LoVo (cell line): ENCODE results near the gene PTPN14.

ENCODE experiments used
- DNase-seq: peaks from one replicate; pipeline ENCODE4 v3.0.0-alpha.2; 2016; ENCODE audit warnings: low spot score

PTPN14 gene

DNA sequence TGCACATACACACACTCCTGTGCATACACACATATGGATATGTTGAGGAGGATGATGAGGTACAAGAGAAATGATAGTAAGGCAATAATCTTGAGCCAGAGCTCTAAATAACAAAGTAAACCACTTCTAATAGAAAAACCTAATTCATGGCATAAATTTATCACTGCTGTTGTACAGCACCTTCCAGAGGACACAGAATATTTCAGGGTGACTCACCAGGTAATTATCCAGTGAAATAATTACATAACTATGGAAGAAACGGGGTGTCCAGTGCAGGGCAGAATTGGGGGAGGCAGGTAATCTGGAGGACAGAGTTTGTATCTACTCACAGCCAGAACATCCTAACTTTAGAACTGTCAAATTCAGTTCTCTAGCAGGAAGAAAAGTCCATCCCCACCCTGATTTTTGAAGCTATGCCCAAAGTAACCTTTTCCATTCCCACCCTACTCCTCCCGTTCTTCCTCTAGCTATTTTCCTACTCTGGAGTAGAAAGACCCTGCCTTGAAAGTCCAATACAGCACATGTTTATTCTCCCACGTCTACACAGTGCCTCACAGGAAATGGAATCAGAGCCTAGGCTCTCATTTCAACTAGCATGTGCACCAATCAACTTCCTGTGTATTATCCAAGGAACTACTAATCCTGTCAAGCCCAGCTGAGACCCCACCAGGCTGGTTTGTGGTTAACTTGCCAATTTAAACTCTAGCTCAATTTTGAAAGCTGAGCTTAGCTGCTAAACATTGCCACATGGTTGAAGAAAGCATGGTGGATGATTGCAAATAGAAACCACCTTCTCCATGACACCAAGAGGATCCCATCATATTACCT lies 96.6 kb downstream of the PTPN14 start:
- no peak for DNase-seq

- DNase-seq: no peak
Measured at GRCh38 chr1:214453109-214453722, 98.2 kb downstream of the PTPN14 start.

DNA sequence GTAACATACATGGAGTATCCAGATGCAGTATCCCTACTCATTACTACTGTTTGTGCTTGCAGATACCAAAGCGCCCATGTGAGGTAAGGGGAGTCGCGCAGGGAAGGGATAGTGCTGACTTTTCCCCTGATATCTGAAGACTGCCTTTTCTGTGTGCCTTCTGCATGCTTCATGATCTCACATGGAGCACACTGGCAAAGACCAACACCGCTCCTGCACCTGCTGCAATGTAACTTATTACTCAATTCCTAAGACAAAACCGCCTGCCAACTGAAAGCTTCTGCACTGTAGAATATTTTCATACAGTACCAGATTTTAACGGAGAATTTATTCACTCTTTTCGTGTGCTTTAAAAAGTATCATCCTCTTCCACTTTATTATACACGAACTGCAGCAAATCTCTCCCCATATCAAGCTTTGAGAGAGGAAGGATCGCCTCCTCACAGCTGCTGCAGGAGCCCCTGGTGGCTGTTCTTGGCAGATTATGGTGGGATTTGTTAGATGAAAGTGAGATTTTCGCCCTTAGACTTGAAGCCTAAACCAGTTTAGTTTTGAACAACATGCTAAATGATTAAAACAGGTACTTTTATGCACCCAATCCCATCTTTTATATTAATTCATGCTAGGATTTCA lies 99.1 kb downstream of the PTPN14 start:
- DNase-seq: no peak

DNA sequence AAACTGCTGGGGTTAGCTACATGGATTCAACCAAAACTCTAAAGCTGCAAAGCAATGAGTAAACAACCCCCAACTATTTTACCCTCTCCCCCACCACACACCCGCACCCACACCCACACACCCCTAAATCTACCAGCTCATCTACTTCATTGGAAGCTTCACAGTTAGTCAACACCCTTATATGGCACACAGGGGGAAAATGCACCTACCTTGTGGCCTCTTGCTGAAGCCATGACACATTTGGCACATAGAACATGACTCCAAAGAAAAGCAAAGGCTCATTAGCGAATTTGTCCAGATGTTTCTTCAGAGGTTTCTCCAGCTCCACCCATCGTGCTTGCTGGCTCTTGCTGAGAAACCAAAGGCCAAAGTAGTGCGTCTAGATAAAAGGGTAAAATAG lies 99.8 kb downstream of the PTPN14 start:
- no peak for DNase-seq

- DNase-seq: no peak
Measured at GRCh38 chr1:214449371-214449770, 102.0 kb downstream of the PTPN14 start.

GRCh38 chr1:214448536-214448935 lies 102.9 kb downstream of the PTPN14 start:
- no peak for DNase-seq

GRCh38 chr1:214447557-214447871 lies 103.9 kb downstream of the PTPN14 start:
- no peak for DNase-seq

DNA sequence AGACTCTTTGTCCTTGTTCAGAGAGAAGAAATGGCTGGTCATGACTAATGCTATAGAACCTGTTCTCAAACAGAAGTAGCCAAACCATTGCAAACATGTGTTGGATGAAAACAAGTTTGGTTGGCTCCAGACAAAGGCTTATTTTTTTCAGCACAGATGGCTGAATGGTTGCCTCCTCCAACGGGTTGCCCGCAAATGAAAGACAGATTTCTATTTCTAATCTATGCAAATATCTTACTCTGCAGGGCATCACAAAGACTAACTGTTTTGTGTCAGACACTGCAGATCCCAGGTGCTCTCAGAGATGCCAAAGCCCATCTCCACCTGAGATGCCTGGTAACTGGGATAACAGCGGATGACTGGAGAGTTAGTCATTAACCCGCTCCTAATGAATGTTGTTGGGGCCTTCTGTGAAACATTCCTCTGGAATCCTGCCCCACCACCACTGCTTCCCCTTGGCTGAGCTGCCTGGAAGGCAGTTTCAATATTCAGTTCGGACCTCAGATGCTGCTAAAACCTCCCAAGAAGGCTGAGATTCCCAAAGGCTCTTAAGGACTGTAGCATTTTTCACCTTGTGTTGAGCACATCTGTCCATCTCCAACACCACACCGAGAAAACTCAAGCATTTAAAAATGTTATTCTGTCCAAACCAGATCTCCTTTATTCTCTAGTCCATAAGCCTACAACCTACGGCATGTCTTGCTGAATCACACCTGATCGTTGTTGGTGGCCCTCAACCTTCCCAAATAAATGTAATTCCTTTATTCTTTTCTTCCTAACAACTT lies 104.4 kb downstream of the PTPN14 start:
- DNase-seq: peak; percentile 85

- DNase-seq: peak; percentile 51
Measured at GRCh38 chr1:214445831-214446614, 105.4 kb downstream of the PTPN14 start.

- DNase-seq: no peak
Measured at GRCh38 chr1:214445199-214445598, 106.2 kb downstream of the PTPN14 start.

DNA sequence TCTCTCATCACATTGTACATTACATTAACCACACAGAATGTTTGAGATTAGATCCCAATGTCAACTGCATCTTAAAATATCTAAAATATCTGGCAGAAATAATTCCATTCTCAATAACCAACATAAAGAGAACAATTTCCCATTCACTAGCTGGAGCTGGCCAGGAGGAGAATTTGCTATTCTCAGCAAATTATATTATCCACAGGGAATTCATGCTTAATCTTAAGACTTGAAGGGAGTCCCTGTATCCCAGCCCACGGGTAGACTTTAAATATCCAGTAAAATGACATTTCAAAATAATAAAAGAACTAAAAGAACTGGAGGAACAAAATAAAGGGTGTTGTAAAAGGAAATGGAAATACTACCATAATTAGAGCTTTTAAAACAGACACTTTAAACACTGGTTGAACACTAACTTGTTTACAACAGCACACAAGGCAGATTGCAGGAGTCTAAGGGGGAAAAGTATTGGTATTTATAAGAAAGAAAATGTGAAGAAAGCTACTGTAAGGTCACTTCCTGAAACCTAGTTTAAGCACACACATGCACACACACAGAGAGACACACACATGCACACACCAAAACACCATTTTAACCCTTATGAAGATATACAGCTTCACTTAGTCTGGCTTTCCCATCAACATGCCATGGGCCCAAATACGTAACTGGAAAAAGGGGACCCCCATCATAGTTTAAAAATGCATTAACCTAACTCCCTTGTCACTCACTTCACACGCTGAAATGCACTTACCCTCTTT lies 107.0 kb downstream of the PTPN14 start:
- no peak for DNase-seq

DNA sequence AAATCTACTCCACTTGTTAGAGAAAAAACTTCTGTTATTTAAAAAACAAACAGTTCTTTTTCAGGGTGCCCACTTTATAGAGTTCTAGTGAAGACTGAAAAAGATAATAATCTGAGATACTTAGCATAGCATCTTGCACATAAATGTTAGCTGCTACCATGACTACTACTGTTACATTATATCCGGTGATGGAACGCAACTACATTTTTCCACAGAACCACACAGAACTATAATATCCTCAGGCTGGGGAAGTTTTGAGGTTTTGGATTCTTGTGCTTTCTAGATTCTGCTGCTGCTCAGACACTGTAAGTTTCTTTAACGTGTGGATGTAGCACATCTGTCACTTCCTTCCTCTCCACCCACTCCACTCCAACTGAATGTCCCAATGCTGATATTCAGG lies 110.3 kb downstream of the PTPN14 start:
- DNase-seq: no peak

DNA sequence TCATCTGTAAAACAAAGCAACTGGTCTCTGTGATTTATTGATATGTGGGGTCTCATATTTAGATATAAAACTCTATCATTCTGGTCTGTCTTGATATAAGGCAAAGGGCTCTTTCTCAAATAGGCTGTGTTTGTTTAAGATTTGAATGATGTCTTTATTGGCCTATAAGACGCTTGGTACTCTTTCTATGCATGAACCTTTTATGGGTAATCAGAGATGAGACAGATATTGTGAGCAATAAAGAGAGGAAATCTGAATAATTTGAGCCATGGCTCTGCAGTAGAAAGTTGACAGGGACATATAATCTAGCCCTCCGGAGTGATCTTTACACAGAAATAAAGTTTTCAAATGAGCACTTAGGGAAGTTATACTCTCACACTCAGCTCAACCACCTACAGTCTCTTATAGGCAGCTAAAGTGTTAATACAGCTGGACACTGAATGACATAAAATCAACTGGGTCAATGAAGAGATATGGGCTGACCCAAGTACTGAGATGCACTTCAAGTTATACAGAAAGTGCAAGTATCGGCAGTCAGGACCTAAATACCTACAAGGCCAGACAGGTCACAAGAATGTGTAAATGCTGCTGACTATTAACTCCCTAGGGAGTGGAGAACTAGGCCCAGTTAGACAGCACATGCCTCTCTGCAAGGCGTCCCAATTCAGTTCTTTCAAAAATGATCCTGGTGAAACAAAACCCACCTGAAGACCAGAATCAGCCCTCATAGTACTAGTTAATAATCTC lies 111.0 kb downstream of the PTPN14 start:
- DNase-seq: no peak

GRCh38 chr1:214439352-214440119 lies 111.9 kb downstream of the PTPN14 start:
- peak; percentile 88 for DNase-seq

DNA sequence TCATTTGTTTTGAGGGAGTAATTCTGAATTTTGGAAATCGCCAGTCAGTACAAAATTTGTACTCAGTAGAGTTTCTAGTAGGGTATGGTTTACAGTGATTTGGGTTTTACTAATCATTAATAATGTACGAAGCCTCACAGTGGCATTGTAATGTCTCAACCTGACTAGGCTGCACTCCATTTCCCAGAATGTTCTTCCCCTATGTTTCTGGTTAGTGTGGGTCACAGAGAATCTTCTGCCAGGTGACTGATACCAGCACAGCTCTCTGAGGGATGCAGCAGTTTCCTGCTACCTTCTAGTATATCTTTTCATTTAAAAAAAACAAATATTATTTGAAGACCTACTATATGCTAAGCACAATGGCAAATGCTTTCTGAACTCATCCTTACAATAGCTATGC lies 112.9 kb downstream of the PTPN14 start:
- DNase-seq: no peak

GRCh38 chr1:214438075-214438474 lies 113.3 kb downstream of the PTPN14 start:
- DNase-seq: no peak

DNA sequence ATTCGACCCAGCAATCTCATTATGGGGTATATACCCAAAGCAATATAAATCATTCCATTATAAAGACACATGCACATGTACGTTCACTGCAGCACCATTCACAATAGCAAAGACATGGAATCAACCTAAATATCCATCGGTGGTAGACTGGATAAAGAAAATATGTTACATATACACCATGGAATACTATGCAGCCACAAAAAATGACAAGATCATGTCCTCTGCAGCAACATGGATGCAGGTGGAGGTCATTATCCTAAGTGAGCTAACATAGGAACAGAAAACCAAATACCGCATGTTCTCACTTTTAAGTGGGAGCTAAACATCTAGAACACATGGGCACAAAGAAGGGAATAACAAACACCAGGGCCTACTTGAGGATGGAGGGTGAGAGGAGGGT lies 115.5 kb downstream of the PTPN14 start:
- no peak for DNase-seq

- DNase-seq: no peak
Measured at GRCh38 chr1:214432245-214432644, 119.2 kb downstream of the PTPN14 start.

- no peak for DNase-seq
Measured at GRCh38 chr1:214429951-214430770, 121.2 kb downstream of the PTPN14 start.
